ENCODE data around the gene TBX4.
"Not testable (repeated sequence)": the region's sequence is repeated elsewhere in the genome, so short reads cannot be mapped to it uniquely, and the experiment has no call there.

Gene TBX4

GRCh38 chr17:61413661-61414126 is 38.5 kb upstream of the TBX4 start:
- no peak for DNase-seq

- peak; percentile 30 for DNase-seq
These were observed 37.9 kb upstream of the TBX4 start for GRCh38 chr17:61414141-61414935.

- DNase-seq = no peak
These were observed 37.3 kb upstream of the TBX4 start for GRCh38 chr17:61414936-61415251.

- peak; percentile 15 for DNase-seq
These were observed 36.6 kb upstream of the TBX4 start for GRCh38 chr17:61415374-61416210.

- DNase-seq = peak; percentile 29
These were observed 36.0 kb upstream of the TBX4 start for GRCh38 chr17:61416211-61416539.

- peak; percentile 98 for DNase-seq
These were observed 35.5 kb upstream of the TBX4 start for GRCh38 chr17:61416540-61417363.

GRCh38 chr17:61418449-61418848 is 33.8 kb upstream of the TBX4 start:
- DNase-seq = no peak

GRCh38 chr17:61419496-61420046 is 32.7 kb upstream of the TBX4 start:
- DNase-seq = no peak

GRCh38 chr17:61420052-61420451 is 32.2 kb upstream of the TBX4 start:
- no peak for DNase-seq

- no peak for DNase-seq
These were observed 31.4 kb upstream of the TBX4 start for GRCh38 chr17:61420745-61421398.

- DNase-seq = no peak
These were observed 30.8 kb upstream of the TBX4 start for GRCh38 chr17:61421460-61421859.

- DNase-seq = no peak
These were observed 30.0 kb upstream of the TBX4 start for GRCh38 chr17:61422116-61422799.

GRCh38 chr17:61422869-61423268 is 29.4 kb upstream of the TBX4 start:
- DNase-seq = no peak

GRCh38 chr17:61423967-61424649 is 28.1 kb upstream of the TBX4 start:
- no peak for DNase-seq

- peak; percentile 32 for DNase-seq
These were observed 26.3 kb upstream of the TBX4 start for GRCh38 chr17:61425682-61426481.

- DNase-seq = no peak
These were observed 25.5 kb upstream of the TBX4 start for GRCh38 chr17:61426482-61427304.

GRCh38 chr17:61427567-61427966 is 24.7 kb upstream of the TBX4 start:
- DNase-seq = no peak

GRCh38 chr17:61429274-61429673 is 22.9 kb upstream of the TBX4 start:
- DNase-seq = no peak

- not testable (repeated sequence) for DNase-seq
These were observed 22.4 kb upstream of the TBX4 start for GRCh38 chr17:61429831-61430230.

Measured in eye (tissue), 1 donor.